GM10248 (cell line): Measurements from ENCODE around the gene MID1.

Experiments
- CTCF ChIA-PET: fragments of 300-600 bp; sonication (Branson Sonifier 250); formaldehyde crosslinking; extraction: SDS; loops from one replicate; lab custom pipeline; 2021; ENCODE audit warnings: antibody characterized with exemption; lab: Yijun Ruan, JAX
- POLR2A ChIA-PET: fragments of 350-650 bp; sonication (Branson Sonifier 250); formaldehyde crosslinking; extraction: SDS; loops from one replicate; lab custom pipeline; 2020; ENCODE audit warnings: antibody characterized with exemption; lab: Yijun Ruan, JAX
- DNase-seq: peaks from one replicate; pipeline ENCODE4 v3.0.0; 2012; ENCODE audit errors: extremely low spot score
- CTCF ChIP-seq: IDR thresholded peaks from 2 replicates; pipeline ENCODE4 v1.5.1; 2012; ENCODE audit warnings: mild to moderate bottlenecking, low read depth; ENCODE audit errors: extremely low read depth, missing control alignments, control extremely low read depth

MID1 gene

GRCh38 chrX:10514891-10515290 lies 105.5 kb downstream of the MID1 start:
- no peak for DNase-seq
- no peak for TF ChIP-seq CTCF
- POLR2A ChIA-PET, result no interaction called here
- CTCF ChIA-PET, result no interaction called here

DNA sequence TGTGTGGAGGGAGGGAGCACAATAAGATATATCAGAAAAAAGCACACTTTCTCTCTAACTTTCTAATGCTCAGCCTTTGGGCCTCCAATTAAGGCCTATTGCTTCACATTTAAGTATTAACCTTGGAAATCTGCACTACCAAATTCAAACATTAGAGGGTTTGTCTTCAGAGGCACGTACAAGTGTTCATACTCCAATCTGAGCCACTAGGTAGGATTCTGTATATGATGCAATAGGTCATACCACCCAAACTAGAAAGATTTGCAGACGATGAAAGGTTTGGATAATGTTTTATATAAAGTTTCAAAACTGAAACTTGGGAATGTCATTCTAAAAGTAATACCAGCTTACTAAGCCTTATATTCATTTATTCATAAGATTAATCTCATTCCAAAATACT lies 106.4 kb downstream of the MID1 start:
- CTCF ChIA-PET, result no interaction called here
- POLR2A ChIA-PET, result no interaction called here
- no peak for DNase-seq
- no peak for TF ChIP-seq CTCF

GRCh38 chrX:10512741-10513140 lies 107.6 kb downstream of the MID1 start:
- no peak for TF ChIP-seq CTCF
- POLR2A ChIA-PET, result no interaction called here
- CTCF ChIA-PET, result no interaction called here
- DNase-seq, result no peak

DNA sequence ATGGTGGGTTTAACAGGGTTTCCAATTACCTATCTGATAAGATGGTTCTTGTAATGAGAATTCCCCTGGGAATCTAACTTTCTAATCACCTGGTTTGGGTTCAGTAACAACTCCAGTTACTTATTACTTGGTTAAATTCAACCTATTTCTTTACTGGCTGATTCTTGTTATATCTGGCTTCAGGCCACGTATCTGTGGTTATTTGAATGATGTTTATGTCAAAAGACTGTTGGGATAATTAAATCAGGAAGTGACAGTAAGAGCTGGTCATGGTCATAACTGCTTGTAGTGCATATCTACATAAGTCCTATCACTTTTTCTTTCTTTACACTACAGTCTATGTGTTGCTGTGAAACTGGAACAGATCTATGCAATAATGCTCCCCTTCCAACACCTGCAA lies 108.1 kb downstream of the MID1 start:
- TF ChIP-seq CTCF, result no peak
- CTCF ChIA-PET, result no interaction called here
- DNase-seq, result no peak
- POLR2A ChIA-PET, result no interaction called here

- DNase-seq, result no peak
- CTCF ChIA-PET, result no interaction called here
- no peak for TF ChIP-seq CTCF
- POLR2A ChIA-PET, result no interaction called here
Measured at GRCh38 chrX:10509397-10509796, 111.0 kb downstream of the MID1 start.

- no peak for TF ChIP-seq CTCF
- DNase-seq, result no peak
- ChIA-PET CTCF (no interaction called here), POLR2A (no interaction called here)
Measured at GRCh38 chrX:10508891-10509290, 111.5 kb downstream of the MID1 start.

GRCh38 chrX:10507876-10508275 lies 112.5 kb downstream of the MID1 start:
- no peak for DNase-seq
- CTCF ChIA-PET, result no interaction called here
- POLR2A ChIA-PET, result no interaction called here
- no peak for TF ChIP-seq CTCF
